GM15510 (cell line): ENCODE data around the gene TERT.

Experiments
- POLR2A ChIP-seq: IDR thresholded peaks from 3 replicates; pipeline ENCODE4 v1.6.1; 2011; ENCODE audit warnings: borderline replicate concordance; ENCODE audit not compliant: insufficient read length; ENCODE audit errors: extremely low read depth

Gene TERT

DNA sequence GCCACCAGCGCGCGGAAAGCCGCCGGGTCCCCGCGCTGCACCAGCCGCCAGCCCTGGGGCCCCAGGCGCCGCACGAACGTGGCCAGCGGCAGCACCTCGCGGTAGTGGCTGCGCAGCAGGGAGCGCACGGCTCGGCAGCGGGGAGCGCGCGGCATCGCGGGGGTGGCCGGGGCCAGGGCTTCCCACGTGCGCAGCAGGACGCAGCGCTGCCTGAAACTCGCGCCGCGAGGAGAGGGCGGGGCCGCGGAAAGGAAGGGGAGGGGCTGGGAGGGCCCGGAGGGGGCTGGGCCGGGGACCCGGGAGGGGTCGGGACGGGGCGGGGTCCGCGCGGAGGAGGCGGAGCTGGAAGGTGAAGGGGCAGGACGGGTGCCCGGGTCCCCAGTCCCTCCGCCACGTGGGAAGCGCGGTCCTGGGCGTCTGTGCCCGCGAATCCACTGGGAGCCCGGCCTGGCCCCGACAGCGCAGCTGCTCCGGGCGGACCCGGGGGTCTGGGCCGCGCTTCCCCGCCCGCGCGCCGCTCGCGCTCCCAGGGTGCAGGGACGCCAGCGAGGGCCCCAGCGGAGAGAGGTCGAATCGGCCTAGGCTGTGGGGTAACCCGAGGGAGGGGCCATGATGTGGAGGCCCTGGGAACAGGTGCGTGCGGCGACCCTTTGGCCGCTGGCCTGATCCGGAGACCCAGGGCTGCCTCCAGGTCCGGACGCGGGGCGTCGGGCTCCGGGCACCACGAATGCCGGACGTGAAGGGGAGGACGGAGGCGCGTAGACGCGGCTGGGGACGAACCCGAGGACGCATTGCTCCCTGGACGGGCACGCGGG is at the start of gene TERT:
Gene TERT (minus strand): TSS at position 234 of the 815 bp plus-strand sequence. CDS start 79 bp downstream, at position 155.
- TF ChIP-seq POLR2A: peak; percentile 23

DNA sequence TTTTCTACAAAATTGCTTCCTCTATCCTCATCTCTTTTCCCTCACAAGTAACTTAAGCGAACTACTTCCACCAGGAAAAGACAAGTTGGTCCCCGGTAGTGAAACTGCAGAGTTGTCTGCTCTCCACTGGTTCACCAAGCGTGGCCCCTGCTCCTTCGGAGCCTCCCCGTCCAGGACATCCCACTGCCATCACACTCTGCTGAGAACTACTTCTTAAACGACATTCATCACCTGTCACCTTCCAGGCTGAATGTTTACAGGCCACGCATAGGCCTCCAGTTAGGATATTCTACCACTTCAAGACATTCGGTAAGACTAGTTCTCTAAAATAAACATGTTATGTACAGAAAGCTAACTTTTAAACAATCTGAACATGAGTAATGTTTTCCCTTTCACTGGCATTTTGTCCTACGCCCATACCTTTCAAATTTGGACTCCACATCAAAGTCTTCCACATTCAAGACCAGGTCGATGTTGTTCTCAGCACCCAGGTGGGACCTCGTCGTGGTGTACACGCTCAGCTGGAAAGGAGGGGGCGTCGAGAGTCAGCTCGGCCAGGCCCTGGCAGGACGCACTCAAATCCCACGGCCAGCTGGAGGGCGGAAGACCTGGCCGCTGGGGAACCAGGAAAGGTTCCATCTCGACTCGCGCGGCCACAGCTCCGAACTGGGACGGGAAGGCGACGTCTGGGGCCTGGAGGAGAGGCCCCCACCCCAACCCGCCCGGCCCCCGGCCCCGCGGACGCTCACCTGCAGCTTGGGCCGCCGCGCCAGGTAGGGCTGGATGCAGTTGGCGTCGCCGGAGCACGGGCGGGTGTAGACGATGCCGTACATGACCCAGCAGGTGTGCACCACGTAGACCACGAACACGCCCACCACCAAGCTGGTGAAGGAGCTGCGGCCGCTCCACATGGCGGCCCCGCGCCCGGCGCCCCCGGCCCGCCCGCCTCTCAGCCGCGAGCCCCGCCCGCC is 49.3 kb upstream of the TERT start:
- TF ChIP-seq POLR2A: no peak

DNA sequence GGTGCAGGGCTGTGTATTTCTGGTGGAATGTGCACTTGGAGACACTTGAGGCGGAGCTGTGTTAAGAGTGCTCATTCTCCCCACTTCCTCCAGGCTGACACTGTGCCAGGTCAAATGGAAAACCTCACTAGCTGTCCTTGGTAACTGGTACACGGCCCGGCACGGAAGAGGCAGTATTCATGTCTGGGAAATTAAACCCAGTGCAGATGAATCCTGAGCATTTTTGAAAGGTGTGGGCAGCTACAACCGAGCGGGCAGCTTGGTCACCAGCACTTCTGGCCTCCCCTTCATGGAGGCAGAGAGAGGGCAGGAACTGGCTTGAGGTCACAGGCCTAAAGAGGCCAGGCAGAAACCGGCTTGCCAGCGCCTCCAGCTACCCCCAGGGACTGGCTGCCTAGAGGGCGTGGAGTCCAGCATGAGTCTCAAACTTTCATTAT is 48.5 kb upstream of the TERT start:
- no peak for TF ChIP-seq POLR2A

DNA sequence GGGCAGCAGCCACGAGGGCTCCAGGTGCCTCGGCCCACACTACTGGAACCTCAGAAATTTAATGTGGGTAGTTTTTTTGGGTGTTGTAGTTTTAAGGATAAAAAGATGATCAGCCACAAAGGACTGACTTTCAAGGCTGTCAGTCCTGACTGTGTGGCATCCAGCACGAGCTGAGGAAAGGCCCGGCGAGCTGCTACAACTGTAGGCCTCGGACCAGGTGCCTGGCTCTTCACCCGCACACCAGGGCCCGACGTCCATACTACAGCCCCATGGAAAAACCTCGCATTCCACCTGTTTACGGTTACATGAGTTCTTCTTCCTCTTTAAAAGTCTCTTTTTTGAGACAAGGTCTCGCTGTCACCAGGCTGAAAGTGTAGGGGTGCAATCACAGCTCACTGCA is 47.4 kb upstream of the TERT start:
- peak; percentile 34 for TF ChIP-seq POLR2A

DNA sequence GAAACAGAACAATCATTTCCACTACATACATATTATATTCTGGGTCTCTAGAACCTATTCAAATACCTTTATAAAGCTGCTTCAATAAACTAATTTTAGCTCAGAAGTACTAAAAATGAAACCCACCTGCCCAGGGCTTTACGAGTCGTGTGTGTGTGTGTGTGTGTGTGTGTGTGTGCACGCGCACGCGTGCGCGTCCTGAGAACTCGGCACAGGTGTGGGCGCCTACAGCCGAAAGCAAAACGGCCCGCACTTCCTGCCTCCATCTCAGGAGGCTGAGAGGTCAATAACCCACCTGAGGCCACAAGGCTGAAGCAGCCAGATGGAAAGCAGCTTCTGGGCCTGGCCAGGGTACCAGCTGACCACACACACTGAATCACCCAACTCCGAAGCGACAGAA is 47.0 kb upstream of the TERT start:
- no peak for TF ChIP-seq POLR2A

DNA sequence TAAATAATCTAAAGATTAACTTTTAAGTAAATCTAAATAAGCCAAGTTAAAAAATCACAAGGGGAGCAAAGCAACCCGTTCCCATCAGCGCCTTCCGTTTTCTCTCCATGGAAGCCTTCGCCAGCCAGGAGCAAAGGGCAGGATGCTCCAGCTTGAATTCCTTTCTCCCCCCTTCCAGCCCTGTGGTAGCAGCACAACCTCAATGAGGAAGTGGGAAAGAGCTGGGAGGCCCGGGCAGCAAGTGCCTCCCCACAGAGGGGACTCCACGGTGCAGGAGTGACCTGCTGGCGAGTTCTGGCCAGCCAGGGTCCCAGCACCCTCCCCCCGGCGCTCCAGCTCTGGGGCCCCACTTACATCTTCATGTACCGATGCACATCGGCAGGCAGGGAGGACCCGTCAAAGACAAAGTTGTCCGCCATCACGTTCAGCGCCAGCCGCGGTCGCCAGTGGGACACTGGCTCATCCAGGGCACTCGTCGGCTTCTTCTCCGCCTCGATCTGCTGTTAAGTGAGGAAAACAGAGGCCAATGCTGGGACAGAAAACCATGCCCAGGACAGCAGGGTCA is 43.7 kb upstream of the TERT start:
- TF ChIP-seq POLR2A: no peak

DNA sequence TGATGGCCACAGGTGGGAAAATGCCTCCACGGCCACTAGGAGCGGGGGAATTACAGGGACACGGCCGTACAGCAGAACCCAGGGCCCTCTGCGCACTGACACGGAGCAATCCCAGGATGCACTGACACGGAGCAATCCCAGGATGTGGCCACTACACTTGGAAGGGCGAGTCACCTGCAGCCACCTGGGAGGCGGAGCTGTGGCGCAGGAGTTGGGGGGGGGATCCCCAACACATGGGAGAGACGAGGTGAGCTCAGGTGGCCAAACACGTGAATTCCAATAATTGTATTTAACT is 43.3 kb upstream of the TERT start:
- no peak for TF ChIP-seq POLR2A

DNA sequence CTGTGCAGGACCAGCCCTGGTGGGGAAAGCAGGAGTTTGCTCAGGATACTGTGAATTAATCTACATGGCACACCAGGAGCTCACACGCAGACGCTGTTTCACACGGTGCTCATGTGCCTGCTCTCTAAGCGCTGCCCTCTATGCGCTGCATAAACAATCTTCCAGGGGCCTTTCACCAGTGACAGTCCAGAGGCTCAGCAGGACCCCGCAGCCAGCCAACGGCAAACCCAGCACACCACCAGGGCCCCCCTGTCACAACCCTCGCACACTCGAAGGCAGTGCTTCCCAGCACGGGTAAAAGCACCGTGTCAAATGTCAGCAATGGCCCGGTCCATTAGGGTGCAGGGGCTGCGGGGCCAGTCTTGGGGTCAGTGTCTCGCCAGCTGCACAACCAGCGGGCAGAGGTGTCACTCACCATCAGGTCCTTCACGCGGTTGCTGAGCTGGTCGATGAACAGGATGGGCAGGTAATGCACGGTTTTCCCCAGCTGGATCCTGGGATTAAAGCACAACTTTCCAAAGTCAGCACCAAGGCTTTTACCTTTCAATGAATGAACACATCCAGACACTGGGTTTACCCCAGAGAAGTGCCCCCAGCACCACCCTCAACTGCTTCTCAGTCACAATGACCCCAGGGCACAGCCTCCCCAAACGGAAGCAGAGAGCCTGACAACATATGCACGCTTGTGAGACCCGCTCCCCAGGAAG is 42.8 kb upstream of the TERT start:
- no peak for TF ChIP-seq POLR2A

DNA sequence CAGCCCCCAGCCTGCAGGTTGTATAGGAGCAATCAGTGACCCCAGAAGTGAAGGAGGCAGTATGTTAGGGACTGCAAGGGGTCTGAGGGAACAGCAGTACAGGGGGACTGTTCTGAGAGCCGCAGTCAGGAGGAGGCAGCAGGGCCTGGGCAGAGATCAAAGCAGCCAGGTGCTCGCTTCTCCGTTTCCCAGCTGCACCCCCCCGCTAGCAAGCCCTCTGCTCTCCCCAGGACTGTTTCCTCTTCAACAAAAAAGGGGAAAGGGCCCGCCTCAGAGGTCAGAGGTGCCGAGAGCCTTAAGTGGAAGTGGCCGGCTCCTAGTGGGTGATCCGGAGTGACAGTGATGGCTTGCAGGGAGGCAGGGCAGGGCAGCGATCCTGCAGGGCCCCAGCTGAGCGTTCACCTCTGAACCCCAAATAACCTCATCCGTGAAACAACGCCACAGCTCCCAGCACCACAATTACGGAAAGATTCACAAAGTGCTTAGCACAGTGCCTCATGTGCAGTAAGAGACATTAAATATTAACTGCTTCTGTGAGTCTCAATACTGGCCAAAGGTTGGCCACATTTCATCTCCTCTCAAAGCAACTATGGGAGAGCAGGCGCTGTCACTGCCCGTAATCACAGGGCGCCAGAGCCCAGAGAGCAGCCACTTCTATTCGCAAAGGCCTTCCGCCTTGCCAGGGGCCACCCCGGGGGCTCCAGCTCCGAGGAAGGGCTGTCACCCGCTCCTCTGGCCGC is 42.1 kb upstream of the TERT start:
- no peak for TF ChIP-seq POLR2A

DNA sequence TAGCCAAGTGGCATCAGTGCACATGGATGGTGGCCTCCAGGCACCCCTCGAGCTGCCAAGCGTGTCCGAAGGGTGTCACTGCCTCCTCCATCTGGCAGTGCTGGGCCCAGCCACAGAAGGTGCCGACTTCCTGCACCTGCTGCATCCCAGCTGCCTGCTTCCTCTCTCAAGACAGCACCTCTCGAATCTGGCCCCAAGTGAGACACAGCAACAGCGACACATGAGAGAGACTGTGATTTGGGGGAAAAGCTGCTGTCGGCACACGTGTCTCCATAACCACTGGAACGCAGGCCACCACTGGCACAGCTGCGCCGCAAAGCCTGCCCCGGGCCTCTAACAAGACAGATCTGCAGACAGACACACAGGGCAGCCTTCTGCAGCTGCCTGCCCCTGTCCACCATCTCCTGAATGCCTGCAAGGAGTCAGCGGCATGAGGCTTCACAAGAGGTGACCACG is 41.3 kb upstream of the TERT start:
- TF ChIP-seq POLR2A: no peak

DNA sequence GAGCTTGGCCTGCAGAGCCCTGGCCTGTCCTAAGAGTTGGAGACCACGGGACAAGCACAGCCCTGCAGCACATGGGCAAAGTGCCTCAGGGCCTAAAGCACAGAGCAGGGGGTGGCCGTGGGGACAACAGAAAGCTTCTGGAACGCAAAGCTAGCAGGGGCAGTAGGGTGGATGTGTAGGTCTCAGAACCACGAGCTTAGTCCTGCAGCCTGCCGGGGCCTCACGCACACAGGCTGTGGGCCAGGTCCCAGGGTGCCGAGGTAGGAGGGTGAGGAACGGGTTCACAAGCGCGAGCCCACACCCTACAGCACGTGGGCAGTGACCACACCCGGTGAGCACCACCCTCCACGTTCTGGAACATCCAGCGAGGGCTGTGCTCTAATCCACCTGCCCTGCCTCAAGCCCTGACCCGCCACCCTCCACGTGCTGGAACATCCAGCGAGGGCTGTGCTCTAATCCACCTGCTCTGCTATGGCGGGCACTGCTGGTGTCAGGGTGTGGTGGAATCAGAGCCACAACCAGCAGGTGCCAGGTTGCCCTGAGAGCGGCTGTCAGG is 40.8 kb upstream of the TERT start:
- no peak for TF ChIP-seq POLR2A

DNA sequence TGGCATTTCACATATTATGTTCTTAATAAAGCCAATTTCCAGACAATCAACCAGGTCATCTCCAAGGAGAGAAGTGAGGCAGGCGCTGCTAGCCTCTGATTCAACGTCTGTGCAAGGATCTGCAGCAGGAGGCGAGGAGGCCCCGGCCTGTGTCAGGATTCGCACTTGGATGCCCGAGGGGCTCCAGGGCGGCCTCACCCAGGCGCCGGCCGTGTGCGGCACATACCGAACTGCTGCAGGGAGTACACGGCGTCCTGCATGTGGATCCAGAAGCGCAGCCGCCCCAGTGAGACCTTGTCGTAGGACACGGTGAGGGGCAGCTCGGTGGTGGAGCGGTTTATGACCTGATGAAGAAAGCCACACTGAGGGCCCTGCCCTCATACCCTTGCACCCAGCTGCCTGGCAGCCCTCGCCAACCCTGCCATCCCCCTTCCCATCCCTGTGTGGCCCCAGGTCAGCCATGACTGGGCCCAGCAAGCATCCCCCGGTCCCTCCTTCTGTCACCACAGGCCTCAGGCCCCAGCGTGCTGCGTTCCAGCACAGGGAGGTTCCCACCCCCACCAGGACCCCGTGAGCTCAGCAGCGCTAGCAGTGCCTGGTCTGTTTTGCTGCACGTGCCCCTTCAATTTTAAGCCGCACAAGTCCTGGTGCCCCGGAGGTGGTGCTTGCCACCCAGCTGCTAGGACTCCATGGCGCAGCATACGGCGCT is 40.1 kb upstream of the TERT start:
- TF ChIP-seq POLR2A: no peak

DNA sequence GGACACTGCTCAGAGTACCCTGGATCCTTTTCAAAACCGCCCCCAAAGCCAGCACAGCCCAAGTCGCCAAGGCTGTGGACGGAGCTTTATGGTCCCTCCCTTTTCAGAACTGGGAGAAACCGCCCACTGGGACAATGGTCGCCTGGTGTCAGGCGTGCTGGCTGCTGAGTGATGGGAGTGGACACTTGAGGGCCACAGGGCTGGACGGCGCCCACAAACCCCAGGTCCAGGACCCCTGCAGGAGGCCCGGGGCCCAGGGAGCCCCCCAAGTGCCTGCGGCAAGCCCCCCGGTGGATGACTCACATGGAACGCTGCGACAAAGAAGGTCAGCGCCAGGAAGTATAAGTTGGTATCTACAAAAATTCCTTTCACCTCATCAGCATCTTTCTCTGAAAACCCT is 39.1 kb upstream of the TERT start:
- no peak for TF ChIP-seq POLR2A

DNA sequence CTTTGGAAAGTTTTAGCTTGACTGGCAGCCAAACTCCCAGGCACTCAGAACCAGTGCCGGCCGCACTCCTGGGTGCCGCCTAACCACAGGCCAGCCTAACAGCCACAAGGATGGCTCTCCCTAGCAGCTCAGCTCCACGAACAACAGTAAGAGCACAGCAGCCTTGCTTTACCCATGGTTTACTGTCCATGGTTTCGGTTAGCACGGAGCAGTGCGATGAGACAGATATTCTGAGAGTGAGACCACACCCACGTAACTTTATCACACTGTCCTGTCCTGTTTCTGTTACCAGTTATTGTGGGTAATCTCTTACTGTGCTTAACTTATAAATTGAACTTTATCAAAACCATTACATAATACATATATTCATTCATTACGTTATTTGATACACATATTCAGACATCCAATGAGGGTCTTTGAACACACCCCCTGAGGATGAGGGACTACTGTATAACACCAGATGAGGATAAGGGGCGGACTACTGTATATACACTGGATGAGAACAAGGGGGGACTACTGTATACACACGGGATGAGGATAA is 37.7 kb upstream of the TERT start:
- TF ChIP-seq POLR2A: no peak
